DMS79 (cell line): ENCODE data around the gene C2orf68.
A peak's percentile ranks its signal among the peaks of the same experiment; 100 is the strongest.
"Not testable (repeated sequence)": the region's sequence is repeated elsewhere in the genome, so short reads cannot be mapped to it uniquely, and the experiment has no call there.

Experiments used
- DNase-seq: peaks from one replicate; lab custom pipeline; 2025; lab: John Stamatoyannopoulos, UW

Gene C2orf68

GRCh38 chr2:85611705-85612587 lies at the start of gene C2orf68:
TSS of gene C2orf68 (minus strand) at chr2:85612066. CDS start at chr2:85611984, 82 bp downstream.
- peak; percentile 77 for DNase-seq

- DNase-seq = no peak
Measured at GRCh38 chr2:85661139-85661858, 49.4 kb upstream of the C2orf68 start.

- DNase-seq = no peak
Measured at GRCh38 chr2:85660725-85661124, 48.9 kb upstream of the C2orf68 start.

- not testable (repeated sequence) for DNase-seq
Measured at GRCh38 chr2:85660301-85660700, 48.4 kb upstream of the C2orf68 start.

GRCh38 chr2:85659324-85659981 lies 47.6 kb upstream of the C2orf68 start:
- DNase-seq = no peak

GRCh38 chr2:85657399-85657798 lies 45.5 kb upstream of the C2orf68 start:
- not testable (repeated sequence) for DNase-seq

GRCh38 chr2:85656468-85656867 lies 44.6 kb upstream of the C2orf68 start:
- DNase-seq = no peak

- DNase-seq = no peak
Measured at GRCh38 chr2:85655961-85656417, 44.1 kb upstream of the C2orf68 start.

GRCh38 chr2:85653996-85654395 lies 42.1 kb upstream of the C2orf68 start:
- no peak for DNase-seq

GRCh38 chr2:85652056-85652455 lies 40.2 kb upstream of the C2orf68 start:
- DNase-seq = no peak

- DNase-seq = no peak
Measured at GRCh38 chr2:85651097-85651496, 39.2 kb upstream of the C2orf68 start.

GRCh38 chr2:85650456-85650855 lies 38.6 kb upstream of the C2orf68 start:
- no peak for DNase-seq

- no peak for DNase-seq
Measured at GRCh38 chr2:85649201-85650190, 37.6 kb upstream of the C2orf68 start.

GRCh38 chr2:85648619-85649018 lies 36.8 kb upstream of the C2orf68 start:
- DNase-seq = no peak

- no peak for DNase-seq
Measured at GRCh38 chr2:85647823-85648526, 36.1 kb upstream of the C2orf68 start.

- DNase-seq = no peak
Measured at GRCh38 chr2:85646166-85646565, 34.3 kb upstream of the C2orf68 start.

- DNase-seq = no peak
Measured at GRCh38 chr2:85644909-85645308, 33.0 kb upstream of the C2orf68 start.

GRCh38 chr2:85642725-85643124 lies 30.9 kb upstream of the C2orf68 start:
- no peak for DNase-seq

- DNase-seq = no peak
Measured at GRCh38 chr2:85635636-85636035, 23.8 kb upstream of the C2orf68 start.

GRCh38 chr2:85635011-85635410 lies 23.1 kb upstream of the C2orf68 start:
- no peak for DNase-seq

- no peak for DNase-seq
Measured at GRCh38 chr2:85631316-85631715, 19.4 kb upstream of the C2orf68 start.
